ENCODE measurements around the gene RALB.

RALB gene

DNA sequence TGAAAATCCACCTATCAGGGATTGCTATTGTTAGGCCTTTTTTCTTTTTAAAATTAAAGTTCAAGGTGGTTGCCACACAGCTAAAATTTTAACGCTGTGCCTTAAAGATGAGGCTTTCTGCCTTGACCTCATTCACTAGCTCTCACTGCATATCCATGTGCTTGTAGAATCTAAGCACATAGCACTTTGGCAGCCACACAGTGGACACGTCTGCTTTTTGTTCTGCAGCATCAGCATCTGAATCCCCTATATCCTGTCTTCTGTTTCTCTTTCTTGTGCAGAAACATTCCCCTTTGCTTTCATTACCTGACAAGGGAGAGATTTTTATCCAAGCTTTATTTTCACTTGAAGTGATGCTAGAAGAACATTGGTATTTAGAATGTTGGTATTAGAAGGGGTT is 38.1 kb downstream of the RALB start:
- no peaks in the 10 kb centered on the region for H4K20me1 ChIP-seq (ENCODE audit: insufficient read depth, low read length)
- H3K9ac ChIP-seq (ENCODE audit: low read length) = no peak overlapping the region
- H3K27ac ChIP-seq (ENCODE audit: low read length) = no peak overlapping the region
- TF ChIP-seq EZH2phosphoT487 (IDR thresholded peaks at IDR 0.05; ENCODE audit: low read depth) = no peak
- no peak for TF ChIP-seq CTCF (IDR thresholded peaks at IDR 0.05; ENCODE audit: low read depth, low read length)
- no peaks in the 10 kb centered on the region for H3K36me3 ChIP-seq (replicated peaks; ENCODE audit: low read depth, low read length)
- H3K4me2 ChIP-seq (ENCODE audit: low read length) = no peak overlapping the region
- no peaks in the 10 kb centered on the region for H3K27me3 ChIP-seq (ENCODE audit: low read depth, low read length)
- H2AFZ ChIP-seq (ENCODE audit: low read depth, low read length) = no peak overlapping the region
- peaks cover 27% of the 10 kb centered on the region for H3K4me1 ChIP-seq (ENCODE audit: low read length)
- H3K79me2 ChIP-seq (ENCODE audit: low read length) = no peaks in the 10 kb centered on the region
- H3K9me3 ChIP-seq (ENCODE audit: insufficient read depth, low read length) = no peaks in the 10 kb centered on the region
- H3K4me3 ChIP-seq (ENCODE audit: low read length) = no peak overlapping the region

DNA sequence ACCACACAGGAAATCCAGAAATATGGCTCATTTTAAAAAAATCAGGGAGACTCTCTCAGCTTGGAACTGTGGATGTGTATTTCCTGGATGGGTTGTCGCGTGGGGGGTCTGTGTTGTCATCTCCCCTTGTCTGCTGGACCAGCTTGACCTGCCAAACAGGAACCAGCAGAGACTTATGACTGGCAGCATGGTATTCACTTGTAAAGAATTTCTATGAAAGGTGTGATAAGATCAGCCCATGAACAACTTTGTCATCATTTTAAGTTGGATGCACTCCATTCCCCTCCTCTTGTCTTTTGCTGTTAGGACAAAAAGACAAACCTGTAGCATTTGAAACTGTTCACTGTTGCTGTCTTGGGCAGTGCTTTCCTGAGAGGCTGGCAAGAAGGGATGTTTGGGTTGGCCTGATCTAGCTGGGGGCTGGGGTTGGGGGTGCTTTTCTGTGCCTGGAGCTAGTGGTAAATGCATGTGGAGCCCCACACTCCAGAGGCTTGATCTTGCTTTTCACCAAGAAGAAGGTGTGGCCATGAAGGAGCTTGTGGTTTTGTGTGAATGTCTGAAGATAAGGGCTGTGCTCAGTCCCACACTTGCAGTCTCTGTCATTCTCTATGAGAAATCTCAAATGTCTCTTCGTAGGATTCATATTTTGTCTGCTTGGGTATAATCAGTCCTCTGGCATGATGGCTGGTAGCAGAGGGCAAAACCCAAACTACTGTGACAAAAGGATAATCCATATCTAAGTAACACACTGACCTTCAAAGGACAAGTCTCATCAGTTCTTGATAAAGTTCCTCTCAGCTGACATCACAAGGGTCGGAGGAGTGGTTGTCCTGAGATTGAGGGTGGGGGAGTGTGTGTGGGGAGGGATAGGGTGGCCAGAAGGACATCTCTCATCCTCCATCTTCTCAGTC is 39.0 kb downstream of the RALB start:
- Histone ChIP-seq H3K27ac (ENCODE audit: low read length) (no peak overlapping the region), H3K4me3 (ENCODE audit: low read length) (no peak overlapping the region), H2AFZ (ENCODE audit: low read depth, low read length) (no peak overlapping the region), H3K79me2 (ENCODE audit: low read length) (no peaks in the 10 kb centered on the region), H3K36me3 (replicated peaks; ENCODE audit: low read depth, low read length) (no peaks in the 10 kb centered on the region), H3K9ac (ENCODE audit: low read length) (no peak overlapping the region), H3K9me3 (ENCODE audit: insufficient read depth, low read length) (no peaks in the 10 kb centered on the region), H4K20me1 (ENCODE audit: insufficient read depth, low read length) (no peaks in the 10 kb centered on the region), H3K4me2 (ENCODE audit: low read length) (no peak overlapping the region), H3K27me3 (ENCODE audit: low read depth, low read length) (no peaks in the 10 kb centered on the region), H3K4me1 (ENCODE audit: low read length) (peaks cover 21% of the 10 kb centered on the region)
- TF ChIP-seq CTCF (IDR thresholded peaks at IDR 0.05; ENCODE audit: low read depth, low read length) (no peak), EZH2phosphoT487 (IDR thresholded peaks at IDR 0.05; ENCODE audit: low read depth) (no peak)

GRCh38 chr2:120293096-120294007 is 40.7 kb downstream of the RALB start:
- no peaks in the 10 kb centered on the region for H3K79me2 ChIP-seq (ENCODE audit: low read length)

More at GRCh38 chr2:120293096-120294007, 40.7 kb downstream of the RALB start:
- Histone ChIP-seq H4K20me1 (ENCODE audit: insufficient read depth, low read length) (no peaks in the 10 kb centered on the region), H3K9me3 (ENCODE audit: insufficient read depth, low read length) (no peaks in the 10 kb centered on the region), H3K4me3 (ENCODE audit: low read length) (no peak overlapping the region), H2AFZ (ENCODE audit: low read depth, low read length) (no peak overlapping the region), H3K9ac (ENCODE audit: low read length) (no peak overlapping the region), H3K27ac (ENCODE audit: low read length) (no peak overlapping the region), H3K36me3 (replicated peaks; ENCODE audit: low read depth, low read length) (no peaks in the 10 kb centered on the region), H3K27me3 (ENCODE audit: low read depth, low read length) (no peaks in the 10 kb centered on the region), H3K4me2 (ENCODE audit: low read length) (no peak overlapping the region), H3K4me1 (ENCODE audit: low read length) (peaks cover 7% of the 10 kb centered on the region)
- no peak for TF ChIP-seq CTCF (IDR thresholded peaks at IDR 0.05; ENCODE audit: low read depth, low read length)
- no peak for TF ChIP-seq EZH2phosphoT487 (IDR thresholded peaks at IDR 0.05; ENCODE audit: low read depth)
